Measurements from ENCODE around the gene P2RY8.
"Not testable (repeated sequence)": the region's sequence is repeated elsewhere in the genome, so short reads cannot be mapped to it uniquely, and the experiment has no call there.

P2RY8 gene

DNA sequence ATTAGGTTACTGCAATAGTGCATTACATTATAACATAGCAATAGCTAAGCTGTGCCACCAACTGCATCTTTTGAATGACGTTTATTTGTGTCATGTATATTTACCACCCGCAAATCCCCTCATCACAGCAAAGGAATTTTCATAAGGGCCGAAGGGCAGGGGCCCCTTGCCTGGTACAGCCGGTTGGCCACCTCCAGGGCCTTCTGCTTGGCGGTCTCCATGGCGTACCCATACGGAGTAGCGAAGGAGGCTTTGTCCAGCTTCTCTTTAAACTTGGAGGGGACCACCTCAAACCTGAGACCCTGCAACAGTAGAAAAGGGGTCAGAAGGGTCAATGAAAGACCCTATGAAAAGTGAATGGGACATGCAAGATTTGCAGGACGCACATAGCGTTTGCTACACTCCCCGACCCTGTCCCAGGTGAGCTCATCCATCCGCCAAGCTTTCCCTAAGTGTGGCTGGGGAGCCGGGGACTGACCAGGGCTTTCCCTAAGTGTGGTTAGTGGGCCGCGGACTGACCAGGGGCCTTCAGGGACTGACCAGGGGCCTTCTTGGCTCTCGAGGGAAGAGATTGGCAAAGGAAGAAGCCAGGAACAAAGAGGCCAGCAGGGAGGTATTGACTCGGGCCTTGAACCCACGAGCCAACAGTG lies 94.8 kb downstream of the P2RY8 start:
- no peak for DNase-seq

- no peak for DNase-seq
Observed at GRCh38 chrX:1440506-1440905, 96.5 kb downstream of the P2RY8 start.

GRCh38 chrX:1435241-1435895 lies 101.6 kb downstream of the P2RY8 start:
- no peak for DNase-seq

GRCh38 chrX:1434871-1435240 lies 102.1 kb downstream of the P2RY8 start:
- no peak for DNase-seq

- DNase-seq, result no peak
Observed at GRCh38 chrX:1433646-1434357, 103.2 kb downstream of the P2RY8 start.

- no peak for DNase-seq
Observed at GRCh38 chrX:1430451-1430850, 106.5 kb downstream of the P2RY8 start.

DNA sequence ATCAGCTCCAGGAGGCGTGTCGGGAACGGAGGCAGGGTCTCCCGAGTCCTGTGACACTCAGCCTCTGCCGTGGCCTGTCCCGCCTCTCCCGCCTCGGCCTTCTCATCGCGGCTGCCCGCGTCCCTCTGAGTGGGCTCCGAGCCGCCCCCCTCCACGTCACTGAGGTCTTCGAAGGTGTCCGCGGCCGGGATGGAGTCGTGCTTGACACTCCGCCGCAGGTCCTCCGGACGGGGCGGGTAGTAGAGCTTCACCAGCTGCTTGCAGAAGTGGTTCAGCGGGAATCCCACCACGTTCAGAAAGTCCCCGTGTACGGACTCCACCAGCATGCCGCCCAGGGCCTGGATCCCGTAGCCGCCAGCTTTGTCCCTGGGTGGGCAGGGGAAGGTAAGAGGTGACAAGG lies 109.2 kb downstream of the P2RY8 start:
- DNase-seq, result no peak

DNA sequence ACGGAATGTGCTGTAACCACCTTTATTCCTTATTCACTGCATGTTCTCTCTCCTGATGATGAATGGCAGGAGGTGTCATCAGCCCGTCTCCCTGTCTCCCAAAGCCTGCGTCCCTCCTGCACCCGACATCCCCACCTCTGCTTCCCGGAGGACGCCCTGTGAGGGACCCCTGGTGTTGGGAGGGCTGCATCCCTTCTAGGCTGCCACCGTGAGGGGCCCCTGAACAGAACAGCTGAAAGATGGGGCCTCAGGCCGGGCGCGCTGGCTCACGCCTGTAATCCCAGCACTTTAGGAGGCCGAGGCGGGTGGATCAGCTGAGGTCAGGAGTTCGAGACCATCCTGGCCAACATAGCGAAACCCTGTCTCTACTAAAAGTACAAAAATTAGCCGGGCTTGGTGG lies 110.7 kb downstream of the P2RY8 start:
- DNase-seq, result not testable (repeated sequence)

DNA sequence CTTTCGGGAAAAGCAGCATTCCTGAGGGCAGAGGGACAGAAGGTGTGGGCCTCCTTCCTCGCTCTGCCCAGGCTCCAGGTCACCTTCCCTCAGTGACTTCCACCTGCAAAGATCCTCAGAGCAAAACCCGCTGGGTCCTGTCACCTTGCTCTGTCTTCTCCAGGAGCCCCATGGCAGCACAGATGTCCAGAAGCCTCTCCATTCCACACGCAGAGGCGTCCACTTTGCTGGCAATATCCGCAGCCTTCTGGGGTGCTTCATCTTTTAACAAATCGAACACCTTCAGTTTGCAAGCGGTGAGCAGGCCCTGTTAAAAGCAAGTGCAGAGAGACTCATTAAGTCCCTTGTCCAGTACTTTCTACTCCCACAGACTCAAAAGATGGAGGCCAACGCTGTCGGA lies 111.6 kb downstream of the P2RY8 start:
- DNase-seq, result no peak

GRCh38 chrX:1424147-1424851 lies 112.7 kb downstream of the P2RY8 start:
- no peak for DNase-seq

DNA sequence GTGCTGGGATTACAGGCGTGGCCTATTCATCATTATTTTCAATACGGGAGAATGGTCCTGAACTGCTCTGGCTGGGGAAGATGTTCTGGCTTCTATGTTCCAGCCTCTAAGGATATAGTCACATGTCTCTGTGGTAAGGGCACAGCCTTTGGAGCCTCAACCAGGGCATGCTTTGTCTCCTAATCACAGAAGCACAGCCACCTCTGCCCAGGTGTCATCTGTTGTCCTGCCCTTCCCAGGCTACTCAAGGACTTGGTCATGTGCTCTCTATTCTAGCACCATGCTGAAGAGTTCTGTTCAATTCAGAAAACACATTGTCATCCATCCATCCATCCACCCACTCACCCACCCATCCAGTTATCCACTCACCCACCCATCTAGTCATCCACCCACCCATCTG lies 113.8 kb downstream of the P2RY8 start:
- DNase-seq, result no peak

DNA sequence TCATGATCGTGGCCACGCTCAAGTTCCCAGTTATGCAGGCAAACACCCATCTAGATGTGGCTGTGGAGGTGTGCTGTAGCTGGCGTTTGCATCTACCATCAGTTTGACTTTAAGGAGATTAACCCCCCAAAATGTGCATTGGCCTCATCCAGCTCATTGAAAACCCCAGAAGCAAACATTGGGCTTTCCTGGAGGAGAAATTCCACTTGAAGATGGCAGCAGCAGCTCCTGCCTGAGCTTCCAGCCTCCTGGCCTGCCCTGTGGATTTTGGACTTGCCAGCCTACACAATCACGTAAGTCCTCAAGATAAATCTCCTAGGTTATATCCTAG lies 114.9 kb downstream of the P2RY8 start:
- DNase-seq, result no peak

GRCh38 chrX:1421433-1422134 lies 115.4 kb downstream of the P2RY8 start:
- no peak for DNase-seq

DNA sequence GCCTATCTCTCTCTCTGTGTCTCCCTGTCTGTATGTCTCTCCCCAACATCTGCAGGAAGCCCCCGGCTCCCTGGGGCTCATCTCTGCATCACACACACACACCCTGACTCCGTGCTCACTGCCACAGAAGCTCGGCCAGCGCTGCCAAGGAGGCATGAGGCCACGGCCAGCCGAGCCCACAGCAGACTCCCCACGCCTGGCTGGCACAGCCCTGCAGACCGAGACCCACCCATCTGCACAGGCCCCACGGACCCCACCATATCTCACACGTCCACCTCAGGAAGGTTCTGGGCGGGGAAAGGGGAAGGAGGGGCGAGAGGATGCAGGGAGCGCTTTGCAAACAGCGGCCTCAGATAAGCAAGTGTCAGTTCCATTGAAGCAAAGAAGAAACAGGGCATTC lies 116.6 kb downstream of the P2RY8 start:
- no peak for DNase-seq

GRCh38 chrX:1419545-1420355 lies 117.2 kb downstream of the P2RY8 start:
- no peak for DNase-seq

DNA sequence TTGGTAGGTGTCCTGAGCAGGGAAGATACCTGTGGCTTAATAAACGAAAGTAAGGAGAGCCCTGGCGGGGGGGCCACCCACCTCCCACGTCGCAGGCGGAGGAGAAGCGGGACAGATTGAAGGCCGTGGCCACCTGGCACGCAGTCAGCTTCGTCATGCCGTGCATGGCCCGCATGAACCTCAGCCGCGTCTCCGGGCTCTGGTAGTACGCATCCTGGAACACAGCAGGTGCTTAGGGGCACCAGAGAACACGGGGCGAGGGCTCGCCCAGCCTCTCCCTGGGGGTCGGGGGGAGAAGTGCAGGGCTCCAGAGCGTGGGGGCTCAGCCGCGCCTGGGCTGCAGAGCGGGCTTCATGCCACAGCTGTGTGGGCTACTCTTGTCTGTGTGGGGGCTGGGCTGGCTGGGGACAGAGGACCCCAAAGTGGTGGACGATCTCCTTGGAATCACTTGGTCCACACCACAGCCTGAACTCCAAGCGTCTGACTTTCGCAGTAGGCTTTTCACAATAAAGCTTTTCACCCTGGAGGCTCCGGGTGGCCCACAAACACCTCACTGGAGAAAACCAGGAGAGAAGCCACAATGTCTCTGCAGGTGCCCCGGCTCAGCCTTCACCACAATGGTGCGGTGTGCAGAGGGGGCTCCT lies 118.0 kb downstream of the P2RY8 start:
- DNase-seq, result no peak

DNA sequence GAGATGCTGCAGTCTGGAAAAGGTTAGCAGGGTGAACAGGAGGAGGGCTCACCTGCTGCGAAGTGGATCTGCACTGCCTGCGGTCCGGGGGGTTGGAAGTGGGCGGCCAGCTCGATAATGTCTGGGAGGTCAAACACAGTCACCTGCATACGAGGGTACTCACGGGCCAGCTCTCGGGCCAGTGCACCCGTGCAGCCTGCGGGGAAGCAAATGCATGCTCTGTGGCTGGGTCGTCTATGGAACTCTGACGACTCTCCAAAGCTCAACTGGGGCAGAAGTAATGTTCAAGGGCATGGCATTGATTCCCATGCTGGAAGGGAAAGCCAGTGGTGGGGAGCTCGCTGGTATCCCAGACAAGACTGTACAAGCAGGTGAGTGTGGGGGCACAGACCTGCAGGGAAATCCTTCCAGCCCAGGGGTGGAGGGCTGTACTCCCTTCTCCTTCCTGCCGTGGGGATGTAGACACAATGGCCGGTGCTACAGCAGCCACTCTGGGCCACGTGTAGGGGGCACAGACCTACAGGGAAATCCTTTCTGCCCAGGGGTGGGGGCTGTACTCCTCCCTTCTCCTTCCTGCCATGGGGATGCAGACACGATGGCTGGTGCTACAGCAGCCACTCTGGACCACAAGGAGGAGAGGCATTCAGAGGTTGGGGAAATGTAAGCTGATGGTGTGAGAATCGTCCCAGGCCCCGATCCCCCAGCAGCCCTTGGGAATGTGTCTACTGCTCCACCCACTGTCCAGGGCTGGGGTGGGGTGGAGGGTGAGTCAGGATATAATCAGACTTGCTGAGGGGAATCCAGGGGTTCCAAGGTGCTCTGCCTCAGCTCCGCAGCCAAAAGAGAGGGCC lies 118.8 kb downstream of the P2RY8 start:
- DNase-seq, result no peak

DNA sequence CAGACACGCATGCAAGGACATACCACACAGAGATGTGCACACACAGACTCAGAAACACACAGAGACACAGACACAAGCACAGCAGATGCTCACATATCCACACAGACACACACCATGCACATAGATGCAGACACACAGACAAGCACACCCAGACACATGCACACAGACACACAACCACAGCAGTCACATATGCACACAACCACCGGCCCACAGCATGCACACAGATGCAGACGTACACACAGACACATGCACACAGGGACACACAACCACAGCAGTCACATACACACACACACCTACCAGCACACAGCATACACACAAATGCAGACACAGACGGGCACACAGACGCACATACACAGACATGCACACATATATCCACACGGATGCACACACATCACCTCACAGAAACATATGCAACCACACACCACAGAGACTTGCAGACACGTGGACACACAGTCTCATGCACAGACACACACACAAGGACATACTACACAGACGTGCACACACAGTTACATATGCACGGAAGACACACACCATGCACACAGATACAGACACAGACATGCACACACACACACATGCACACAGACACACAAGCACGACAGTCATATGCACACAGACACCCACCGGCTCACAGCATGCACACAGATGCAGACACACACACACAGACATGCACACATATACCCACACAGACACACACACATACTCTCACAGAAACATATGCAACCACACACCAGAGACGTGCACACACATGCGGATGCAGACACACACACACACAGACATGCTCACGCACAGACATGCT lies 119.8 kb downstream of the P2RY8 start:
- no peak for DNase-seq

DNA sequence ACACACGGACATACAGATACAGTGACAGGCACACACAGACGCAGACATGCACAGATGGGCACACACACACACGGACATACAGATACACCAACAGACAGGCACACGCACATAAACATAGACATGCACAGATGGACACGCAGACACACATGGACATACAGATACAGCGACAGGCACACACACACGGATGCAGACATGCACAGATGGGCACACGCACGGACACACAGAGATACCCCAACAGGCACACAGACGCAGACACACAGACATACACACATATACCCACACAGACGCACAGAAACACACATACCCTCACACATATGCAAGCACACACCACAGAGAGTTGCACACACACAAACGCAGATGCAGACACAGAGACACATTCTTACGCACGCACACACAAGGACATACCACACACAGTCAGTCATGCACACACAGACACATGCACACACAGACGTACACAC lies 120.6 kb downstream of the P2RY8 start:
- DNase-seq, result no peak
